ENCODE measurements around the gene ULK4.

The ULK4 gene

DNA sequence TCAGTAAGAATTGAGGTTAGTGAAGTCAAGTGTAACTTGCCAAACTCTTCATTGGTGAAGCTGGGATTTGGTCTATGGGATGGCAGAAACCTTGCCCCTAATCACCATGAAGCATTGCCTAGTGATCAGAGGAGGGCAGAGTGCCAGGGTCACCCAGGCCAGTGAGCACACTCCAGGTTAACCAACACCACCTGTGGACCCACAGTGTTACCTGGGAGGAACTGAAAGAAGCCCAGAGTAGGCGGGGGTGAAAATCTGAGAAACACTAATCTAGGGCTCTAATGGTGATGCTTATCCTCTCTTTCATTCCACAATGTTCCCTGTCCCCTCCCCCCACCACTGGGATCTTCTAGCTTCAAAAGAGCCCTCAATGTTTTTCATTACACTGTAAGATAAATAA, 389.8 kb downstream of the ULK4 start (continued):
- no peak for TF ChIP-seq ZNF692 (tag by site-specific recombination; IDR thresholded peaks at IDR 0.05)
- TF ChIP-seq ZNF341 (tag by site-specific recombination; IDR thresholded peaks at IDR 0.05; ENCODE audit: low read depth) = no peak
- no peak for TF ChIP-seq ZNF433 (tag by site-specific recombination; IDR thresholded peaks at IDR 0.05; ENCODE audit: low read depth)
- TF ChIP-seq SALL2 (tag by site-specific recombination; IDR thresholded peaks at IDR 0.05; ENCODE audit: borderline replicate concordance) = no peak
- TF ChIP-seq ZNF133 (tag by site-specific recombination; IDR thresholded peaks at IDR 0.05) = no peak
- no peak for TF ChIP-seq ZNF837 (tag by site-specific recombination; IDR thresholded peaks at IDR 0.05)
- no peak for TF ChIP-seq REST (tag by site-specific recombination; IDR thresholded peaks at IDR 0.05)
- no peak for TF ChIP-seq HIC1 (tag by site-specific recombination; IDR thresholded peaks at IDR 0.05)
- TF ChIP-seq ZNF768 (tag by site-specific recombination; IDR thresholded peaks at IDR 0.05) = no peak
- no peak for TF ChIP-seq ZNF280C (tag by site-specific recombination; IDR thresholded peaks at IDR 0.05)
- no peak for TF ChIP-seq ZSCAN30 (tag by site-specific recombination; IDR thresholded peaks at IDR 0.05)
- TF ChIP-seq ZFP41 (tag by site-specific recombination; IDR thresholded peaks at IDR 0.05; ENCODE audit: borderline replicate concordance) = no peak
- TF ChIP-seq ZNF223 (tag by site-specific recombination; IDR thresholded peaks at IDR 0.05) = no peak
- no peak for TF ChIP-seq ZNF521 (tag by site-specific recombination; IDR thresholded peaks at IDR 0.05)
- TF ChIP-seq ZNF664 (tag by site-specific recombination; IDR thresholded peaks at IDR 0.05) = no peak

DNA sequence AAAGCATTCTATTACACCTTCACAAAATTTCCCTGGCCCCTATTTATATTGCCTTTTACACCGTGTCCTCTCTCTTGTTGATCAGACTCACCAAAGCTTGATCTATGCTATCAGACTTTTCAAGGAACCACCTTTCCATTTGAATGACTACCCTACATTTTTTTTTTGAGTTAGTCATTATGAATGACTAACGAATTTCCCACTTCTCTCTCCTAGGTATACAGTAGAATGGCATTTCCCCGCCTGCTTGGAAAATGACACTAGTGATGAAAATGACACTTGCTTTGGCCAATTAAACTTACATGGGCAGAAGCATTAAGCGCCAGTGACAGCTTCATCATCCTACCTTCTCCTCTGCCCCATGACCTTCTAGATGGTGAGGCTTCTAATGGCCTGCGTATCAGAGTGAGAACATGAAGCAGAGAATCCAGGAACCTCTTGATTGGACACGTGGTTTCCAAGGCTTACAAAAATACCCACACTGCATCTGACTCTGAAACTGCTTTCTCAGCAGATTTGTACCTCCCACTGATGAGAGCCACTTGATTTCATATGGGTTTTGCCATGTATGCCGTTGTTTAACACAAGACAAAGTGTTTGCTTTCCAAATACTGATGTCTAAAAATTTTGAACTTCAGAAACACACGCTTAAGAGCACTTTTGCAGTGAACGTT, 392.1 kb downstream of the ULK4 start:
- no peak overlapping the region for H3K27ac ChIP-seq (ENCODE audit: extremely low read depth, low read depth, low read length)
- TF ChIP-seq ZNF132 (tag by site-specific recombination; IDR thresholded peaks at IDR 0.05; ENCODE audit: borderline replicate concordance) (no peak), YY2 (tag by site-specific recombination; IDR thresholded peaks at IDR 0.05) (no peak)
- ChIA-PET POLR2A (no interaction called here), CTCF (no interaction called here)
- no peaks in the 10 kb centered on the region for H3K36me3 ChIP-seq (ENCODE audit: control insufficient read depth in 2 of 2, insufficient read depth in 1 of 2, low read length in 2 of 2)
- no peaks in the 10 kb centered on the region for H3K4me1 ChIP-seq (ENCODE audit: control insufficient read depth, insufficient read depth, low read length)
- no peaks in the 10 kb centered on the region for H3K9me3 ChIP-seq (ENCODE audit: control insufficient read depth, insufficient read depth, low read depth, low read length)
- no peak overlapping the region for H3K4me3 ChIP-seq (ENCODE audit: low read depth, low read length)
